Fibroblast of skin of right quadriceps (primary cell): ENCODE measurements around the gene MAN1A1.
"Not testable (repeated sequence)": the region's sequence is repeated elsewhere in the genome, so short reads cannot be mapped to it uniquely, and the experiment has no call there.

ENCODE experiments used
- DNase-seq: peaks from one replicate; pipeline ENCODE4 v3.0.0-alpha.2; 2013

MAN1A1 gene

GRCh38 chr6:119349361-119350201 lies at the start of gene MAN1A1:
TSS of gene MAN1A1 (minus strand) at chr6:119349761. CDS start at chr6:119349065, 696 bp downstream.
- peak; percentile 88 for DNase-seq

GRCh38 chr6:119395192-119395591 lies 45.6 kb upstream of the MAN1A1 start:
- no peak for DNase-seq

GRCh38 chr6:119390247-119390793 lies 40.8 kb upstream of the MAN1A1 start:
- DNase-seq: peak; percentile 14

GRCh38 chr6:119385994-119386393 lies 36.4 kb upstream of the MAN1A1 start:
- DNase-seq: no peak

GRCh38 chr6:119384444-119384843 lies 34.9 kb upstream of the MAN1A1 start:
- no peak for DNase-seq

GRCh38 chr6:119379809-119380208 lies 30.2 kb upstream of the MAN1A1 start:
- no peak for DNase-seq

- DNase-seq: not testable (repeated sequence)
Measured at GRCh38 chr6:119377043-119377442, 27.5 kb upstream of the MAN1A1 start.

GRCh38 chr6:119370080-119370479 lies 20.5 kb upstream of the MAN1A1 start:
- DNase-seq: no peak

GRCh38 chr6:119368921-119369320 lies 19.4 kb upstream of the MAN1A1 start:
- DNase-seq: no peak

- DNase-seq: no peak
Measured at GRCh38 chr6:119361209-119361608, 11.6 kb upstream of the MAN1A1 start.

GRCh38 chr6:119360262-119360915 lies 10.8 kb upstream of the MAN1A1 start:
- DNase-seq: no peak

GRCh38 chr6:119355890-119356289 lies 6.3 kb upstream of the MAN1A1 start:
- DNase-seq: no peak

GRCh38 chr6:119355157-119355556 lies 5.6 kb upstream of the MAN1A1 start:
- DNase-seq: no peak

- DNase-seq: no peak
Measured at GRCh38 chr6:119353696-119354095, 4.1 kb upstream of the MAN1A1 start.

GRCh38 chr6:119352001-119352400 lies 2.4 kb upstream of the MAN1A1 start:
- no peak for DNase-seq

GRCh38 chr6:119350952-119351372 lies 1.4 kb upstream of the MAN1A1 start:
- DNase-seq: peak; percentile 55

- peak; percentile 67 for DNase-seq
Measured at GRCh38 chr6:119350202-119350951, 816 bp upstream of the MAN1A1 start.

GRCh38 chr6:119348748-119349360 lies 707 bp downstream of the MAN1A1 start:
- DNase-seq: peak; percentile 29

GRCh38 chr6:119348096-119348747 lies 1.3 kb downstream of the MAN1A1 start:
- peak; percentile 5 for DNase-seq

- no peak for DNase-seq
Measured at GRCh38 chr6:119347466-119348095, 2.0 kb downstream of the MAN1A1 start.

- DNase-seq: no peak
Measured at GRCh38 chr6:119346936-119347335, 2.6 kb downstream of the MAN1A1 start.

- DNase-seq: no peak
Measured at GRCh38 chr6:119346450-119346849, 3.1 kb downstream of the MAN1A1 start.
